ENCODE data around the gene GALNT10. TPM values are rescaled to one million over a fixed set of nuclear protein-coding genes. Genes with fewer than 3 reads are reported as not detected.

The GALNT10 gene
- polyA plus RNA-seq, 3 donors = 6.2 to 14.5 (median 8.1) TPM

GRCh38 chr5:154459015-154459414 is 268.5 kb downstream of the GALNT10 start:
- H3K27ac ChIP-seq (ENCODE audit: low read depth, low read length) = no peak overlapping the region
- 67 to 79% (median 74%) methylated on average over 3 of the region's 3 CpGs for WGBS, 3 donors

- H3K27ac ChIP-seq (ENCODE audit: low read depth, low read length) = no peak overlapping the region
- WGBS, 3 donors = 88 to 98% (median 90%) methylated on average over 4 of the region's 4 CpGs
Measured at GRCh38 chr5:154460172-154460571, 269.6 kb downstream of the GALNT10 start.

- WGBS, 3 donors = 65 to 76% (median 72%) methylated on average over 6 of the region's 6 CpGs
- H3K27ac ChIP-seq (ENCODE audit: low read depth, low read length) = no peak overlapping the region
Measured at GRCh38 chr5:154461531-154461930, 271.0 kb downstream of the GALNT10 start.

- 44 to 57% (median 49%) methylated on average over 1 of the region's 1 CpG for WGBS, 3 donors
- H3K27ac ChIP-seq (ENCODE audit: low read depth, low read length) = no peak overlapping the region
Measured at GRCh38 chr5:154464438-154464837, 273.9 kb downstream of the GALNT10 start.

- WGBS, 3 donors = 49 to 62% (median 61%) methylated on average over 6 of the region's 6 CpGs
- H3K27ac ChIP-seq (ENCODE audit: low read depth, low read length) = no peak overlapping the region
Measured at GRCh38 chr5:154465169-154465568, 274.6 kb downstream of the GALNT10 start.

GRCh38 chr5:154466147-154466546 is 275.6 kb downstream of the GALNT10 start:
- 64 to 79% (median 70%) methylated on average over 5 of the region's 5 CpGs for WGBS, 3 donors
- no peak overlapping the region for H3K27ac ChIP-seq (ENCODE audit: low read depth, low read length)

GRCh38 chr5:154466671-154467070 is 276.1 kb downstream of the GALNT10 start:
- 84 to 92% (median 86%) methylated on average over 5 of the region's 5 CpGs for WGBS, 3 donors
- no peak overlapping the region for H3K27ac ChIP-seq (ENCODE audit: low read depth, low read length)

- H3K27ac ChIP-seq (ENCODE audit: low read depth, low read length) = no peak overlapping the region
- 35 to 44% (median 39%) methylated on average over 18 of the region's 18 CpGs for WGBS, 3 donors
Measured at GRCh38 chr5:154467655-154468354, 277.3 kb downstream of the GALNT10 start.

GRCh38 chr5:154470137-154470536 is 279.6 kb downstream of the GALNT10 start:
- H3K27ac ChIP-seq (ENCODE audit: low read depth, low read length) = no peak overlapping the region
- 41 to 64% (median 44%) methylated on average over 2 of the region's 2 CpGs for WGBS, 3 donors

Other genes starting within 250 kb of the GALNT10 start
- 10 to 100 TPM; 11.6 to 16.8 (median 12.6) TPM for gene FAM114A2, start 151.8 kb upstream of the GALNT10 start, polyA plus RNA-seq
- gene MFAP3, start 151.8 kb upstream of the GALNT10 start, polyA plus RNA-seq = 10 to 100 TPM in 1 of 3 donors, 1 to 10 TPM in 2; 3.1 to 19.2 (median 9.2) TPM